NCI-H2029 treated with DMSO at 0.1 percent for 48 hours (cell line): ENCODE results near the gene ORC4.
"Not testable (repeated sequence)": the region's sequence is repeated elsewhere in the genome, so short reads cannot be mapped to it uniquely, and the experiment has no call there.

Experiments
- DNase-seq: peaks from one replicate; lab custom pipeline; 2025; lab: John Stamatoyannopoulos, UW

Gene ORC4

DNA sequence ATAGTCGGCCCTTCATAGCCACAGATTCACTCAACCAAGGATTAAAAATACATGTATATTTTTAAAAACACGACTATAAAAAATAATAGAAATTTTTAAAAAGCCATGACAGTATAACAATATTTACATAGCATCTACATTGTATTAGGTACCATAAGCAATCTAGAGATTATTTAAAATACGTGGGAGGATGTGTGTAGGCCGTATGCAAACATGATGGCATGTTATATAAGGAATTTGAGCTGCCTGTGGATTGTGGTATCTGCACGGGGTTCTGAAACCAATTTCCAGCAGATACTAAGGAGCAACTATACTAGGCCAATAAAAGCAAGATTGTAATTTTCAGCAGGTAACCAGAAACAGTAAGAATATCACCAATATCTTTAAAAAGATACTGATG, 5.9 kb downstream of the ORC4 start:
- no peak for DNase-seq

DNA sequence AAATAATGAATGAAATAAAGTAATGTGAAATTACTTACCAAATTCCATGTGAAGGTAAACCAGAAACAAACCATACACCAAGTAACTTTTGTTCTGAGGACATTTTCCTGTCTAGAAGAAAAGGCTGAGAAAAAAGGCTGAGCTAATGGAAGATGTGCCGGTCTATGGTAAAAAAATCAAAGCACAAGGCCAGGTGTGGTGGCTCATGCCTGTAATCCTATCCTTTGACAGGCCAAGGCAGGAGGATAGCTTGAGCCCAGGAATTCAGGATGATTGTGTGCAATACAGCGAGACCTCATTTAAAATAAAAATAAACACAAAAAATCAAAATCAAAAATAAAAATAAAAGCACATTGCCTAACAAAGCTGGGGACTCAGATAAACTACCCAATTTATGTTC, 6.7 kb downstream of the ORC4 start:
- no peak for DNase-seq

DNA sequence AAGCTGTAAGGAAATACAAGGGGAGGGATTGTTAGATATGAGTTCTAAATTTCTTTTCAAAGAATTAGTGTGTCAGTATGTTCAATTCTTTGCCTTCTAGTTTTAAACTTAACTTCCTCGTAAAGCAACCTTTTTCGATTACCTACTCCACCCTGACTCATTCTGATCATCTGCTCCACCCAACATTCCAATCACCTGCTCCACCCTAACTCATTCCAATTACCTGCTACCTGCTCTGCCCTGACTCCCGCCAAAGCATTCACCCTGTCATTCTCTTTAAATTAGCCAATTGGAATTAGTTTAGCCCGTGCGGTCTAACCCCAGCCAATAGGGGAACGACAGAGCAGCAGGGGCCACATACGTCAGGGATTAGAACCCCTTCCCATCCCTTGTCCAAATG, 12.1 kb downstream of the ORC4 start:
- not testable (repeated sequence) for DNase-seq

DNA sequence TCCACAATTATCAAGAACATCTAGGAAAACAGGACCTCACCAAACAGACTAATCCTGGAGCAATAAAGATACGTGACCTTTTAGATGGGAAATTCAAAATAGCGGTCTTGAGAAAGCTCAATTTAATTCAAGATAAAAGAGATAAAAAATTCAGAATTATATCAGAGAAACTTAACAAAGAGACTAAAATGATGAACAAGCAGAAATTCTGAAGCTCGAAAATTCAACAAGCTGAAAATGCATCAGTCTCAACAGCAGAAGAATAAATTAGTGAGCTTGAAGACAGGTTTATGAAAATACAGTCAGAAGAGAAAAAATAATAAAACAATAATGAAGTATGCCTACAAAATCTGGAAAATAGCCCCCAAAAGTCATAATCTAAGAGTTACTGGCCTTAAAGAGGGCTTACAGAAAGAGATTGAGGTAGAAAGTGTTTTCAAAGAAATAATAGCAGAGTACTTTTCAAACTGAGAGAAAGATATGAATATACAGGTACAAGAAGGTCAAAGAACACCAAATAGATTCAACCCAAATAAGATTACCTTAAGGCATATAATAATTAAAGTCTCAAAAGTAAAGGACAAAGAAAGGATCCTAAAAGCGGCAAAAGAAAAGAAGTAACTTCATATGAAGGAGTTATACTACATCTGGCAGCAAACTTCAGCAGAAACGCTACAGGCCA, 13.2 kb downstream of the ORC4 start:
- no peak for DNase-seq

DNA sequence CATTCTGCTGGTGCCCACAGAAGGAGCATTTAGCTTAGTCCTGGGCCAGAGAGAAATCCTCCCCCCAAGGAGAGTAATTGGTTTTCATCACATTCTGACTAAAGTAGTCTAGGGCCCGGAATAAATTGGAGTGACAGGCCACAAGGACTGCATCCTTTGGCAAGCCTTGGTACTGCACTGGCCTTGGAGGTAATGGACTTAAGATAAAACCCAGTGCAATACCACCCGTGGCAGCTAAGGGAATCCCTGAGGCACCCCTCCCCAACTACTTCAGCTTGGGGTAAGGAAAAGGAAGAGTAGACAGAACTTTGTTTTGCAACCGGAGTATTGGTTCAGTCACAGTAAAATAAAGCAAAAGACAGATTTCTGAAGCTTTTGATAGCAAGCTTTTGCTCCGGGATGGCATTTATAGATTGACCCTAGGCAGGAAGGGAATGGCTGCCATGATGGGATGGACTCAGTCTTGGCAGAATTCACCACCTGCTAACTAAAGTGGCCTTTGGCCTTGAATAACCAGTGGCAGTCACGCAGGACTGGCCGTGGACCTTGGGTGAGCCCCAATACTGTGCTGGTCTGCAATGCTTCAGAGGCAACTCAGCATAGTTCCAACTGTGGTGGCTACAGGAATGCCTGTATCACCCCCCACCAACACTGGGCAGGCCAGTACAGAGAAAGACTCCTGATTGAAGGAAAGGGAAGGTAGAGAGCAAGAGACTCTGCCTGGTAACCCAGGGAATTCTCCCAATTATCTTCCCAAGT, 14.1 kb downstream of the ORC4 start:
- no peak for DNase-seq

DNA sequence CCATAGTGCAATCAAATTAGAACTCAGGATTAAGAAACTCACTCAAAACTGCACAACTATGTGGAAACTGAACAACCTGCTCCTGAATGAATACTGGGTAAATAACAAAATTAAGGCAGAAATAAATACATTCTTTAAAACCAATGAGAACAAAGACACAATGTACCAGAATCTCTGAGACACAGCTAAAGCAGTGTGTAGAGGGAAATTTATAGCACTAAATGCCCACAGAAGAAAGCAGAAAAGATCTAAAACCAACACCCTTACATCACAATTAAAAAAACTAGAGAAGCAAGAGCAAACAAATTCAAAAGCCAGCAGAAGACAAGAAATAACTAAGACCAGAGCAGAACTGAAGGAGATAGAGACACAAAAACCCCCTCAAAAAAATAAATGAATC, 18.1 kb downstream of the ORC4 start:
- not testable (repeated sequence) for DNase-seq

DNA sequence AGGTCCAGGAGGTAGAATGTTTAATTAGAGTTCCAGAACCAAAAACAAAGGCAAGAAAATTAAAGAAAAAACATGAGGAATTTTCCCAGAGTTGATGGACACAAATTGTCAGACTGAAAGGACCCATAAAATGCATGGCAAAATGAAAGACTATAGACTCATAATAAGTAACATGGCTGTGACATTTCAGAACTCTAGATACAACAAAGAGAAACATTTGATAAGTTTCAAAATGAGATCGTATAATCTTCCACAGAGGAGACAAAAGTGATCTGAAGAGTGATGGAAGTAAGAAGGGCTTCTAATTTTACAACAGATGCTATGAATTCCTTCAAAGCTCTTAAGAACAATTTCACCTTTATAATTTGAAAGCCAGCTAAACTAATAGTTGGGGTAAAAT, 20.4 kb downstream of the ORC4 start:
- DNase-seq = no peak

DNA sequence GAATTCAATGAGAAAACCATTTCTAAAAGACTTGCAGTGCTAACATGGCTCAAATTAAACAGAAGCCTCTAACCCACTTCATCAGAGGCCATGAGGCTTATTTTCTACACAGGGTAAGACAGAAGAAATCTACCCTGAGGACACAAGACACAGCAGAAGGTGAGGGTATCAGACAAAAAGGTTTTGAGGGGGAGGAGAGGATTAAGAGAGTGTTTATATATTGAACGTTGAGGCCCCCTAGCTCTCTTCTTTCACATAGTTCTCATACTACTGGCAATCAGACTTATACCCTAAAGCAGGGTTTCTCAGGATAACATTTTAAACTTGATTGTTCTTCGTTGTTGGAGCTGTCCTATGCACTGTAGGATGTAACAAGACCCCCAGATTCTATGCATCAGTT, 21.4 kb downstream of the ORC4 start:
- DNase-seq = no peak

DNA sequence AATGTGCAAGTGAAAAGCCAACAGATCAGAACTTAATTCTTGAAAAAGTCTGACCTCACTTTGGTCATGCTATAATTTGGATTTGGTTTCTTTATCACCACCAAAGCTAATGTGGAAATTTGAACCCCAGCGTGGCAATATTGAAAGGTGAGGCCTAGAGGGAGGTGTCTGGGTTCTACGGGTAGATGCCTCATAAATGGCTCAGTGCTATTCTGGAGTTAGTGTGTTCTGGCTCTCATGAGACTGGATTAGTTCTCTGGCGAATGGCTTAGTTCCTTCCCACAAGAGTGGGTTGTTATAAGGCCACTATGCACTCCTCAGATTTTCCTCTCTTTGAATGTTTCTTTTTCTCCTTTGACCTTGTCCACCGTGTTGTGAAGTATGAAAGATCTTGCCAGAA, 22.3 kb downstream of the ORC4 start:
- no peak for DNase-seq

DNA sequence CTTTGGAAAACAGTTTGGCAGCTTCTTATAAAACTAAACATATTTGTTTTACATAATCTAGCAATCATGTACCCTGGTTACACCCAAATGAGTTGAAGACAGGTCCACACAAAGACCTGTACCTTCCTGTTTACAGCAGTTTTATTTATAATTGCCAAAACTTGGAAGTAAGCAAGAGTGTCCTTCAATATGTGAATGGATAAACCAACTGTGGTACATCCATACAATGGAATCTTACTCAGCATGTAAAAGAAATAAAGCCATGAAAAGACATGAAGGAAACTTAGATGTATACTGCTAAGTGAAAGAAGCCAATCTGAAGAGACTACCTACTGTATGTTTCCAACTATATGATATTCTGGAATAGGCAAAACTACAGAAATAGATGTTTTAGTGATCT, 23.7 kb downstream of the ORC4 start:
- DNase-seq = no peak

DNA sequence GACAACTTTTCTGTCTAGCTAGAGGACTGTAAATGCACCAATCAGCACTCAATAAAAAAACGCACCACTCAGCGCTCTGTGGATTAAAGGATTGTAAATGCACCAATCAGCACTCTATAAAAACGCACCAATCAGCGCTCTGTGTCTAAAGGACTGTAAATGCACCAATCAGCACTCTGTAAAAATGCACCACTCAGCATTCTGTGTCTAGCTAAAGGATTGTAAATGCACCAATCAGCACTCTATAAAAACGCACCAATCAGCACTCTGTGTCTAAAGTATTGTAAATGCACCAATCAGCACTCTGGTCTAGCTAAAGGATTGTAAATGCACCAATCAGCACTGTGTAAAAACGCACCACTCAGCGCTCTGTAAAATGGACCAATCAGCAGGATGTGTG, 25.6 kb downstream of the ORC4 start:
- DNase-seq = not testable (repeated sequence)

DNA sequence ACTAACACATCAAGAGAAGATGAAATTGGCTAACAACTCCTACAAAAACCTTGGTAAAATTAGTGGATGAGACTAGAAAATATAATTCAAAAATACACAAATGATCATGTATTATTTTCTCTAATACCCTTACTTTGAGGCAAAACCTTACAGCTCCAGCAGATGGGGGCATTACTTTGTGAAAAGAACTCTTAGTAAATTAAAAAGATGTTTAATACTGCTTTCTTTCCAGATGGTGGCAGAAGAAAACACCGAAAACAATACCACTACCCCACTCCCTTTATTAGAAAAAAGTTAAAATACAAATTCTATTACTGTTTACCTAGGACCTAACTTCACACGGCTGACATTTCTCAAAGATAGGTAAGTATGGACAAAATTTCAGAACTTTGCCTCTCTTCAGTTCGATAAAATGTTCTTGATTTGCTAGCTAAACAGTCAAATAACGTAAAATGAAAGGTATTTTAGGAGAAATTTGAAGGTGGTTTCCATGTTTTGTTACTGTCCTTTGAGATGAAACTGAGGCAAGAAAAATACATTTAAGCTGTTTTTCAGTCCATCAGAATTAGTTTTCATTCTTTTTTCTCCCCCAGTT, 30.6 kb downstream of the ORC4 start:
- no peak for DNase-seq

DNA sequence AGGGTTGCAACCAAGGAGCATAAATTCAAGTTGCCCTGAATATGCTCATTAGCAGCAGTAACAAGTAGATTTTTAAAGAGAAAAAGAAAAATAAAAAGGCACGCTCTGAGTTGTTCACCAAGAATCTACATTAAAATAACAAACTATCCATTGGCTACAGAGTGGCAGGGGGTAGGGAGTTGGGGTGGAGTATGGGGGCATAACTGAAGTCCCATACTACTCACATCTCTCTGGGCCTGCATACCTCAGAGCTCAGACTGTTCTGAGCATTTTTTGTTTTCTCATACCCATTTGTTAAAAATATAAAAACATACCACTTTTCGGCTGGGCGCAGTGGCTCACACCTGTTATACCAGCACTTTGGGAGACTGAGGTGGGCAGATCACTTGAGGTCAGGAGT, 31.4 kb downstream of the ORC4 start:
- DNase-seq = no peak

DNA sequence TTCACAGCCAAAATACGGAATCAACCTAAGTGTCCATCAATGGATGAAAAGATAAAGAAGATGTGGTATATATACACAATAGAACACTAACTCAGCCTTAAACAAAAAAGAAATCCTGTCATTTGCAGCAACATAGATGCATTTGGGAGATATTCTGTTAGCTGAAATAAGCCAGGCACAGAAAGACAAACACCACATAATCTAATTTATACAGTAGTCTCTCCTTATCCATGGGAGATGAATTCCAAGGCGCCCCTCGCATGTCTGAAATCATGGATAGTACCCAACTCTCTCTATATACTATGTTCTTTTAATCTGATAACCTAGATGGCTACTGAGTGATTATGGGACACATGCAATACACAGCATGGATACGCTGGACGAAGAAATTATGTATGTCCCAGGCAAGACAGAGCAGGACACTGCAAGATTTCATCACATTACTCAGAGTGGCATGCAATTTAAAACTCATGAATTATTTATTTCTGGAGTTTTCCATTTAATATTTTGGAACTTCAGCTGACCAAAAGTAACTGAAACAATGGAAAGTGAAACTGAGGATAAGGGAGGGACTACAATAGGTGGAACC, 39.5 kb downstream of the ORC4 start:
- DNase-seq = no peak

DNA sequence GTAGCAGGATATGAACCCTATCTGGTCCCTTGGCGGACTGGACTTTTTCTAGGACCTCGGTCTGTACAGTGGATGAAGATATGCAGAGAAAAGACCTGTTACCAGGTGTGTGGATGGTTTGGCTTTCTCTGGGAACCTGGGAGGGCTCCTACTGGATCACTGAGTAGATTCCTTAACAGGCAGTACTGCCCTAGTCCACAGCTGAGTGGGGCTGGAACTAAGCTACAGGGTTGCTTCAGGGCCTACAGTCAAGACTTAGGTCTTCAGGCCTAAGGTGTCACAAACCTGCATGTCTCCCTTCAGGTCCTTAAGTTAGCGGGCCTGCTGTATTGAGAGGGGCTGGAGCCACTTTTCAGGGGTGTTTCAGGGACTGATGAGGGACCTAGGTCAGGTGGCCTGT, 42.9 kb downstream of the ORC4 start:
- no peak for DNase-seq

DNA sequence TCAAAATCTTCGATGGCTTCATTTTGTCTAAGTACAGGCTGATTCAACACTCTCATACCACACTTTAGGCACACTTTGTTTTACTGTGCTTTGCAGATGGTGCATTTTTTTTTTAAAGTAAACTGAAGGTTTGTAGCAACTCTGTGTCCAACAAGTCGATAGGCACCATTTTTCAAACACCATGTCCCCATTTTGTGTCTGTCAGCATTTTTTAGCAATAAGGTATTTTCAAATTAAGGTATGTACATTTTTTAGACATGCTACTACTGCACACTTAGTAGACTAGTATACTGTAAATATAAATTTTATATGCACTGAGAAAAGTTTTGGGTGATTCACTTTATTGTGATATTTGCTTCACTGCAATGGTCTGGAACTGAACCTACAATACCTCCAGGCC, 44.4 kb downstream of the ORC4 start:
- no peak for DNase-seq

DNA sequence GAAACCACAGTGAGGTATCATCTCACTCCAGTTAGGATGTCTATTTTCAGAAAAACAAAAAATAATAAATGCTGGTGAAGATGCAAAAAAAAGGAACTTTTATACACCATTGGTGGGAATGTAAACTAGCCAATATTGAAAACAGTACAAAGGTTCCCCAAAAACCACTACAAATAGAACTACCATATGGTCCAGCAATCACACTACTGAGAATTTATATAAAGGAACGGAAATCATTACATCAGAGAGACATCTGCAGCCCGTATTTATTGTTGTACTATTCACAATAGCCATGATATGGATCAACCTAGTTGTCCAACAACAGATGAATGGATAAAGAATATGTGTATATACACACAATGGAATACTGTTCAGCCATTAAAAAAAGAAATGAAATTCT, 52.0 kb downstream of the ORC4 start:
- DNase-seq = no peak

DNA sequence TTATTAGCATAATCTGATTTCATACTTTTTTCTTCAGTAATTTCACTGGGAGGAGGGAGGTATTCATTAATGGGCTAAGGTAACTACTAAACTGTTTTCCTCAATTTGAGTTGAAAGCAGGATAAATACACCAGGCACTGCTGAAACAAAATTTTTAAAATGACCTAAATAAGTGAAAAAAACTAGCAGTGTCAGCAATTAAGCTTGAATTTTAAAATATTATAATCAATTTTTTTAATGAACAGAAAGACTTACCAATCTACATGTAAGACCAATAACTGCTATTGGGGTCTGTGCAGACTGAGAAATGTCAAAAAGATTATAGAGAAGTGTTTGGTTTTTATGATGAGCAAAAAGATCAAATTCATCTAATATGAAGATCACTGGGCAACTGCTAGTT, 68.4 kb downstream of the ORC4 start:
- no peak for DNase-seq

DNA sequence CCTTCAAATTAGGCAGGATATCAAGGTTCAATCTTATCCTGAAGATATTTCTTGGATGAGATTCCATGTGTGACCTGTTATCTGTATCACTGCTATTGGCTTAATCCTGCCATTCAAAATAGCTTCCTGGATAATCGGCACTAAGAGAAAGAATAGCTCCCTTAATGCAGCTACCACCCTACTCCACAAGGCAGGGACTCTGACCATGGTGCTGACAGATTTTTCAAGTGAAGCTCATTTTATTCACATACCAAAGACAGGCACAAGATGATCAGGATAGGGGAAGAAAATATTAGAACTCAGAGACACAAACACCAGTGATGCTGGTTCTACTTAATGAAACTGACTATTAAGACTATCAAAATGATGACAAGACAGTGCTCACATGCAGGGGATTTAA, 74.9 kb downstream of the ORC4 start:
- no peak for DNase-seq

DNA sequence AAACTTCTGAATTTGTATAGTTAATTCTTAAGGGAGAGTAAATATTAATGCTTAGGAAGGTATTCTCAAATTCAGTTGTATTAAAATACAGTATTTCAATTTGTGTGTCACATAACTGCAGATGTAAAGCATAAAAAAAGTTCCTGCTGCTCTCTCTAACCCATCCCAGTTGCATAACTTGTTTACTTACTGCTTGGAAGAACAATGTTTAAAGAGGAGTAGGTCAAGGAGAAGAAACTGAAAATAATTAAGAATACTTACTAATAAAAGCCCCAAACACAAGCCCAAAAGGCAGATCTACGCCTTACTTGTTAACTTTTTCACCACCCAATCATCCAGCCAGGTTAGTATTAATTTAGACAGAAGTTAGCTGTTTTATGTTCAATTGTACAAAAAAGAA, 81.2 kb downstream of the ORC4 start:
- no peak for DNase-seq

DNA sequence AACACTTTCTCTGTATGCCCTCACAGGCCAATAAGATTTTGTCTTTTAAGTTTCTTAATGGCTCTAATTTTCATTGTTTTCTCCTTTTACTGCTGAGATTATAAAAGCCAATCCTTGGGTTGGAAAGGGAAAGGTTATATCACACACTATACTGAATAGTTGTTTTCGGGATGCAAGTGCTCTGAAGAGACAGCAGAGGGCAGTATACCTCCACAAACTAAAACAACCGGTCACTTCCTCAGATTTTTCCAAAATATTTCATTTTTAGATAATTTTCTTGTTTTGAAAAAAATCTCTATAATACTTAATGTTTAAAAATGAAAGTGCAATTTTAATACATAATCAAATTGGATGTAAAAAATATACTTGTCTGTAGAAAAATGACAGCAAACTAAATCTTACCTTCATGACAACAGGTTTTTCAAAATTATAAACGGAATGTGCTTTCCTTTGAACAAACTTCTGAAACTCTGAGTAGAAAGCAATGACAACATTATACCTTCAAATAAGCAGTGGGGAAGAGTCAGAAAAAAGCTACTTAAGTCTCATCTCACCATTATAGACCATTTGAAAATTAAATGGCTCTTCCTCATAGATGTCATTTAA, 82.7 kb downstream of the ORC4 start:
- peak; percentile 24 for DNase-seq

DNA sequence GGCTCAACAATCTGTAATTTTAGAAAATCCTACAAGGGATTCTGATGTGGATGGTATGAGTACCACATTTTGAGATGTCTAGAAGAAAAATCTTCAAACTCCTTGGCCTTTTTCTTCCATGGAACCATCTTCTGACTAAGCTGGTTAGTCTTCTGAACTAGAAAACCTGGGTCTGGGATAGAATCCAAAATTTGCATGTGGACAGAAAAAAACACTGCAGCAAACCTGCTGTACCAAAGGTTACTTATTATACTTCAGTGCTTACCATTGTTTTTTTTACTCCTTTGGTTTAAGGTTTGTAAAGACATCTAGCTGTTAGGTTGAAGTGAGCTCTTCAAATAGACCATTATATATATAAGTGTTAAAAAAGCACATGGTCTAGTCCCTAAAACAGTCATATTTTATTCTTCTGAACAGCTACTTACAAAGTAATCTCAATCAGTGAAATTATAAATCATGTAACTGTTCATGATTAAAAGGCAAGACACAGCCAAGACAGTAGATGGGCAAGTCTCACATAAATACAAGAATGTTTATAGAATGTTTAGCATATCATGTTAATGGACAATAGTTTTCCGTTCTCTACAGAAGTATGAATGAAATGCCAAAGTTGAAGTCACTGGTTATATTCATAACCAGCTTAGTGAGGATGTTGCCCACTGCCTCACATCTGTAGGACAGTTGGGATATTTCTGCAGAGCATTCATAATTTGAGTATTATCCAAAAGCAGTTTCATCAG, 85.5 kb downstream of the ORC4 start:
- DNase-seq = no peak
